Esophagus muscularis mucosa (tissue), 4 donors: ENCODE data around the gene BAMBI.

ENCODE experiments used
- CTCF ChIP-seq, 3 experiments: fragments of 200-600 bp in 2 of 3; fragments of 450-650 bp in 1 of 3; sonication (generic) in 2 of 3; IDR thresholded peaks; one replicate each; pipeline ENCODE4 v1.5.1; 2017 to 2019; ENCODE audit warnings: antibody characterized with exemption in 3 of 3, mild to moderate bottlenecking in 2 of 3, moderate library complexity in 1 of 3
- EP300 ChIP-seq: sonication (generic); formaldehyde crosslinking; IDR thresholded peaks from one replicate; pipeline ENCODE4 v1.6.1; 2017; ENCODE audit warnings: antibody characterized with exemption
- POLR2A ChIP-seq: fragments of 450-650 bp; IDR thresholded peaks from one replicate; pipeline ENCODE4 v1.6.1; 2017; ENCODE audit warnings: antibody characterized with exemption, moderate library complexity, mild to moderate bottlenecking, low read depth
- POLR2AphosphoS5 ChIP-seq, 2 donors: sonication (generic); formaldehyde crosslinking; IDR thresholded peaks; one replicate each; pipeline ENCODE4 v1.6.1; 2017; ENCODE audit warnings: antibody characterized with exemption in 2 of 2

DNA sequence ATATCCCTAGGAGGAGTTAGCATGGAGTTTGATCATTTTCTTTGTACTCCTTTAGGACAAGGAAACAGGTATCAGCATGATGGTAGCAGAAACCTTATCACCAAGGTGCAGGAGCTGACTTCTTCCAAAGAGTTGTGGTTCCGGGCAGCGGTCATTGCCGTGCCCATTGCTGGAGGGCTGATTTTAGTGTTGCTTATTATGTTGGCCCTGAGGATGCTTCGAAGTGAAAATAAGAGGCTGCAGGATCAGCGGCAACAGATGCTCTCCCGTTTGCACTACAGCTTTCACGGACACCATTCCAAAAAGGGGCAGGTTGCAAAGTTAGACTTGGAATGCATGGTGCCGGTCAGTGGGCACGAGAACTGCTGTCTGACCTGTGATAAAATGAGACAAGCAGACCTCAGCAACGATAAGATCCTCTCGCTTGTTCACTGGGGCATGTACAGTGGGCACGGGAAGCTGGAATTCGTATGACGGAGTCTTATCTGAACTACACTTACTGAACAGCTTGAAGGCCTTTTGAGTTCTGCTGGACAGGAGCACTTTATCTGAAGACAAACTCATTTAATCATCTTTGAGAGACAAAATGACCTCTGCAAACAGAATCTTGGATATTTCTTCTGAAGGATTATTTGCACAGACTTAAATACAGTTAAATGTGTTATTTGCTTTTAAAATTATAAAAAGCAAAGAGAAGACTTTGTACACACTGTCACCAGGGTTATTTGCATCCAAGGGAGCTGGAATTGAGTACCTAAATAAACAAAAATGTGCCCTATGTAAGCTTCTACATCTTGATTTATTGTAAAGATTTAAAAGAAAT lies 4.8 kb downstream of the BAMBI start:
- no peak for TF ChIP-seq CTCF (IDR thresholded peaks at IDR 0.05)
- no peak for TF ChIP-seq POLR2A
- TF ChIP-seq POLR2AphosphoS5 (IDR thresholded peaks at IDR 0.05): no peak
- TF ChIP-seq EP300: no peak
